Activated CD4-positive, alpha-beta memory T cell treated with anti-CD3 and anti-CD28 coated beads, Interleukin-2, amount 10 ng/mL, durations not matched to agents 7 days and 5 days (primary cell): Measurements from ENCODE around the gene ISLR. TPM values are rescaled to one million over a fixed set of nuclear protein-coding genes. Genes with fewer than 3 reads are reported as not detected.

Experiments
- CTCF ChIA-PET: fragments of 350-600 bp; sonication (Branson Sonifier 250); formaldehyde crosslinking; loops from one replicate; lab custom pipeline; 2021; ENCODE audit warnings: antibody characterized with exemption, inconsistent platforms; lab: Charles Lee
- POLR2A ChIA-PET: fragments of 350-600 bp; sonication (Branson Sonifier 250); formaldehyde crosslinking; loops from one replicate; lab custom pipeline; 2021; ENCODE audit warnings: antibody characterized with exemption; lab: Charles Lee
- DNase-seq: peaks from one replicate; pipeline ENCODE4 v3.0.0-alpha.2; 2020
- H3K27ac Mint-ChIP-seq: one replicate; pipeline ENCODE4 v1.8.0; 2021; ENCODE audit warnings: mild to moderate bottlenecking, mixed read lengths
- H3K27me3 Mint-ChIP-seq: one replicate; pipeline ENCODE4 v1.8.0; 2021; ENCODE audit warnings: mixed read lengths
- H3K36me3 Mint-ChIP-seq: one replicate; pipeline ENCODE4 v1.8.0; 2021; ENCODE audit warnings: low read depth, mixed read lengths
- H3K4me1 Mint-ChIP-seq: one replicate; pipeline ENCODE4 v1.8.0; 2021; ENCODE audit warnings: mixed read lengths
- H3K4me3 Mint-ChIP-seq: one replicate; pipeline ENCODE4 v1.8.0; 2021; ENCODE audit warnings: mild to moderate bottlenecking, mixed read lengths
- H3K9me3 Mint-ChIP-seq: one replicate; pipeline ENCODE4 v1.8.0; 2021; ENCODE audit warnings: mixed read lengths
- total RNA-seq, 2 experiments: library from RNA; stranded (reverse); gene quantifications; one replicate each; pipeline ENCODE4 v1.2.3, GENCODE V29; 2021

The ISLR gene
- total RNA-seq, 2 experiments from 2014 or later: not detected

GRCh38 chr15:74199297-74199652 lies 25.8 kb downstream of the ISLR start:
- Mint-ChIP-seq H3K9me3 (no peaks in the 10 kb centered on the region), H3K4me3 (no peak overlapping the region), H3K4me1 (peaks cover 5% of the 10 kb centered on the region), H3K27me3 (peaks cover 11% of the 10 kb centered on the region), H3K36me3 (no peaks in the 10 kb centered on the region), H3K27ac (no peak overlapping the region)
- ChIA-PET POLR2A (no interaction called here), CTCF (no interaction called here)
- DNase-seq: no peak

DNA sequence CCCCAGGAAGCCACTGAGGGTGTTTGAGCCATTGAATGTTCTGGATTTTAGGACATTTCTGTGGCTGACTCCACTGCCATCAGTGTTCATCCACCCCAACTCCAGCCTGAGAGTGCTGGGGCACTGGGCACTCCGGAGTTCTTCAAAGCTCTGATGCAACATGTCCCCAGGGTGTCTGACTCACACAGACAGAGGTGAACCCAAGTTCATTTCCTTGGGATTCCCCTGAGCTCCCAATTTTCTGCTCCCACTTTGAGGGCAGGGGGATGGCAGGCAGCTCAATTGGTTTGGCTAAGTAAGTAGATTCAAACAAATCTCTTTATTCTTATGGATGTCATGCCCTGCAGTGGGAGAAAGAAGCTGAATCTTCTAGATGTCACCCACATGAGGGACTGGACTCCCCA lies 26.9 kb downstream of the ISLR start:
- Mint-ChIP-seq H3K27me3 (peaks cover 11% of the 10 kb centered on the region), H3K9me3 (no peaks in the 10 kb centered on the region), H3K27ac (no peak overlapping the region), H3K36me3 (no peaks in the 10 kb centered on the region), H3K4me3 (no peak overlapping the region), H3K4me1 (peaks cover 5% of the 10 kb centered on the region)
- ChIA-PET POLR2A (no interaction called here), CTCF (no interaction called here)
- no peak for DNase-seq

GRCh38 chr15:74200871-74201419 lies 27.4 kb downstream of the ISLR start:
- Mint-ChIP-seq H3K9me3 (no peaks in the 10 kb centered on the region), H3K4me1 (peaks cover 5% of the 10 kb centered on the region), H3K4me3 (no peak overlapping the region), H3K27ac (no peak overlapping the region), H3K36me3 (no peaks in the 10 kb centered on the region), H3K27me3 (peaks cover 11% of the 10 kb centered on the region)
- CTCF ChIA-PET: no interaction called here
- DNase-seq: no peak
- POLR2A ChIA-PET: no interaction called here

DNA sequence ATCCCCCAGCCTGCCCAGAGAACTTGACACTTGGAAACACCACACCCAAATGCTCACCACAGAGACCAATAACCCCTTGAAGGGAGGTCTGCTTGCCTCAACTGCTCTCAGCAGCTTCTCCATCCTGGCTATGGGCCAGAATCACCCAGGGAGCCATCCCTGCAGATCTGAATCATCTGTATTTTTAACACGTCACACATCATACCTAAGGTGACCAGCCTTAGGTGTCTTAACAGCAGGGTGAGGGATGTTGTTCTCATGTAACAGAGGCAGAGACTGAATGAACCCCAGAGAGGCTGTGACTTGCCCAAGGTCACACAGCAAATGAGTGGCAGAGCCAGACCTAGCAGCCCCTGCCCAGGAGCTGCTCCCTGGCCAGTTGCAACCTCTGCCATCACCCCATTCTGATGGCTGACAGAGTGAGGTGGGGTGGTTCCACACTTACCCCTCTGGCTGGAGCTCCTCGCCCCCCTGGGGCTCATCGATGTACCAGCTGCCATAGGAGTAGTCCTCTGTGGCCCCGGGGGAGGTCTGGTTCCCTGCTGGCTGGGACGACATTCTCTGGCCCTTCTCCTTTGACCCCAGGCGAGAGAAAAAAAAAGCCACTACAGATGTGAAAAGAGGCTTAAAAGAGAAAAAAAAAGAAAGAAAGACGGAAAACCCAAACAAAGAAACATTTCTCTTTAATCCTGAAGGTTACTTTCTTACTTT lies 28.4 kb downstream of the ISLR start:
- ChIA-PET POLR2A (no interaction called here), CTCF (no interaction called here)
- Mint-ChIP-seq H3K4me3 (no peak overlapping the region), H3K36me3 (no peaks in the 10 kb centered on the region), H3K27ac (no peak overlapping the region), H3K27me3 (peaks cover 11% of the 10 kb centered on the region), H3K4me1 (peaks cover 5% of the 10 kb centered on the region), H3K9me3 (no peaks in the 10 kb centered on the region)
- DNase-seq: no peak

- ChIA-PET POLR2A (no interaction called here), CTCF (no interaction called here)
- peaks cover 5% of the 10 kb centered on the region for H3K4me1 Mint-ChIP-seq
- no peak within 1 kb of the TSS for H3K4me3 Mint-ChIP-seq
- DNase-seq: no peak
- H3K9me3 Mint-ChIP-seq: no peaks in the 10 kb centered on the region
- peaks cover 16% of the 10 kb centered on the region for H3K27me3 Mint-ChIP-seq
- no peak within 1 kb of the TSS for H3K27ac Mint-ChIP-seq
- H3K36me3 Mint-ChIP-seq: no peaks in the 10 kb centered on the region
These were observed 29.2 kb downstream of the ISLR start, which contains the start of gene STRA6 for GRCh38 chr15:74202452-74203401. STRA6 (minus strand) TSS chr15:74202787; CDS start chr15:74202267, 520 bp downstream.

DNA sequence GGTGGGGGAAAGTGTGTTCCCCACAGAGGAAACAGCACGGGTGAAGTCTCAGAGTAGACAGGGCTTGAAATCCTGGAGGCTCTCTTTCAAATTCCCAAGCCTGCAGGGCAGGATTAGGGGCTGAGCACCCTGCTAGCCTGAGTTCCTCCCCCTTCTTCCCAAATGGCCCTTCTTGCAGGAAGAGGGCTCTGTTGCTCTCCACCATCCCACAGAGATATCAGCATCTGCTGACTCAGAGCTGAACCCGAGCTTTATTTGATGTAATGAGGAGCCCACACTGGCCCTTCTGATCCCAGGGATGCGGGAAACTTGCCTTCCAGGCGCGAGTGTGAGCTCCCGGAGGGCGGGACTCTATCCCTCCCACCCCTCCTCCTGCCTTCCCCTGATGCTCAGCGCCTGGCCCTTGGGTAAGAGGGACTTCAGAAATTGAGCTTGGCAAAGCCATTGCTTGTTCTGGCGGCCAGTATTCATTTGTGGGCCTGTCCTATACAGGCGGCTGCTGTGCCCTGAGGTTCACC lies 30.5 kb downstream of the ISLR start:
- H3K27me3 Mint-ChIP-seq: peaks cover 23% of the 10 kb centered on the region
- POLR2A ChIA-PET: no interaction called here
- no peaks in the 10 kb centered on the region for H3K9me3 Mint-ChIP-seq
- H3K27ac Mint-ChIP-seq: no peak overlapping the region
- no peak for DNase-seq
- H3K4me3 Mint-ChIP-seq: no peak overlapping the region
- H3K4me1 Mint-ChIP-seq: peaks cover 5% of the 10 kb centered on the region
- CTCF ChIA-PET: no interaction called here
- no peaks in the 10 kb centered on the region for H3K36me3 Mint-ChIP-seq

DNA sequence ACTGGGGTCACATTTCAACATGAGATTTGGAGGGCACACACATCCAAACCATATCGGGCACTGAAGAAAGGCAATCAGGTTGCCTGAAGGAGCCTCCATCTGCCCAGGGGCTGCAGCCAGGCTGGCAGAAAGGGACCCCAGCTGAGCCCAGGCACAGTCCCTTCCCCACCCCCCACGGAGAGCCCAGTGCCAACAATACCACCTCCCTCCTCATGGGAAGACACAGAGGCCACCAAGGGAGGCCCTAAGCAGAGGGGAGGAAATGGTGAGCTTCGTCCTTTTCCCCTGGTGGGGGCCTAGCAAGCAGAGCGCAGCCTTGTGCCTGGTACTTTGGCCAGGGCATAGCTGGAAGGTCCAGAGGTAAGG lies 32.1 kb downstream of the ISLR start:
- CTCF ChIA-PET: no interaction called here
- H3K4me1 Mint-ChIP-seq: peaks cover 5% of the 10 kb centered on the region
- POLR2A ChIA-PET: no interaction called here
- no peaks in the 10 kb centered on the region for H3K9me3 Mint-ChIP-seq
- H3K27me3 Mint-ChIP-seq: peaks cover 25% of the 10 kb centered on the region
- H3K4me3 Mint-ChIP-seq: no peak overlapping the region
- H3K27ac Mint-ChIP-seq: no peak overlapping the region
- H3K36me3 Mint-ChIP-seq: no peaks in the 10 kb centered on the region
- no peak for DNase-seq

DNA sequence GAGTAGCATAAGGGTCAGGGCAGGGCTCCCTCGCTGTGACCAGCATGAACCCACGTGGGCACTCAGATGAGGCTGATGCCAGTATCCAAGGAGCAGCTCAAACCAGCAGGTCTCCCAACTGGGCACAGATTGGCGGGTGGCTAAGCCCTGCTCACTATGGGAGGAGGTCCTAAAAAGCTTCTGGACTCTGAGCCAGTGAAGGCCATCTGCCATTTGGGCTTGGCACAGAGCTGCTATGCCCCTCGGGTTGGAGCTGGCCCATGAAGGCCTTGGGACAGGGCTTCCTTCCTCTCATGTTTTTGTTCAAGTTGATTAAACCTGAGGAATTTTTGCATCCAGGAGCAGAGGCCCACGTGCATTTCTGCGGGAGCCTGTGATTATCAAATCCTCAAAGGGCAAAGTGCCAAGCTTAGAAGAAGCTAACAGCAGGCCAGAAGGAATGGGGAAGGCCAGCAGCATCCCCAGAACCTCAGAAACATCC lies 33.3 kb downstream of the ISLR start:
- ChIA-PET CTCF (no interaction called here), POLR2A (no interaction called here)
- Mint-ChIP-seq H3K9me3 (no peaks in the 10 kb centered on the region), H3K4me3 (no peak overlapping the region), H3K36me3 (no peaks in the 10 kb centered on the region), H3K27ac (no peak overlapping the region), H3K4me1 (no peaks in the 10 kb centered on the region), H3K27me3 (peaks cover 28% of the 10 kb centered on the region)
- DNase-seq: no peak

- ChIA-PET CTCF (no interaction called here), POLR2A (no interaction called here)
- no peak overlapping the region for H3K4me3 Mint-ChIP-seq
- no peak for DNase-seq
- H3K9me3 Mint-ChIP-seq: no peaks in the 10 kb centered on the region
- H3K4me1 Mint-ChIP-seq: no peaks in the 10 kb centered on the region
- no peak overlapping the region for H3K27ac Mint-ChIP-seq
- peaks cover 27% of the 10 kb centered on the region for H3K27me3 Mint-ChIP-seq
- no peaks in the 10 kb centered on the region for H3K36me3 Mint-ChIP-seq
These were observed 34.3 kb downstream of the ISLR start for GRCh38 chr15:74207652-74208440.

- H3K27me3 Mint-ChIP-seq: peaks cover 24% of the 10 kb centered on the region
- no peaks in the 10 kb centered on the region for H3K9me3 Mint-ChIP-seq
- CTCF ChIA-PET: no interaction called here
- no peak for DNase-seq
- no peak overlapping the region for H3K4me3 Mint-ChIP-seq
- H3K4me1 Mint-ChIP-seq: no peaks in the 10 kb centered on the region
- H3K27ac Mint-ChIP-seq: no peak overlapping the region
- no peaks in the 10 kb centered on the region for H3K36me3 Mint-ChIP-seq
- POLR2A ChIA-PET: no interaction called here
These were observed 35.0 kb downstream of the ISLR start for GRCh38 chr15:74208496-74208895.

- Mint-ChIP-seq H3K36me3 (no peaks in the 10 kb centered on the region), H3K4me3 (no peak overlapping the region), H3K4me1 (no peaks in the 10 kb centered on the region), H3K27me3 (peaks cover 18% of the 10 kb centered on the region), H3K27ac (no peak overlapping the region), H3K9me3 (no peaks in the 10 kb centered on the region)
- CTCF ChIA-PET: no interaction called here
- DNase-seq: no peak
- POLR2A ChIA-PET: no interaction called here
These were observed 35.5 kb downstream of the ISLR start for GRCh38 chr15:74208901-74209559.

- DNase-seq: no peak
- ChIA-PET CTCF (no interaction called here), POLR2A (no interaction called here)
- Mint-ChIP-seq H3K9me3 (no peaks in the 10 kb centered on the region), H3K4me1 (no peaks in the 10 kb centered on the region), H3K4me3 (no peak overlapping the region), H3K27me3 (peaks cover 17% of the 10 kb centered on the region), H3K27ac (no peak overlapping the region), H3K36me3 (no peaks in the 10 kb centered on the region)
These were observed 36.0 kb downstream of the ISLR start for GRCh38 chr15:74209560-74209958.
